HUES6 (cell line): ENCODE data around the gene ERVFRD-1.
"Not testable (repeated sequence)": the region's sequence is repeated elsewhere in the genome, so short reads cannot be mapped to it uniquely, and the experiment has no call there.

ENCODE experiments used
- H3K27ac ChIP-seq: 2 replicates; pipeline ENCODE4 v1.7.0; 2013; ENCODE audit warnings: low read depth, mild to moderate bottlenecking, low read length, inconsistent platforms
- H3K27me3 ChIP-seq: 2 replicates; pipeline ENCODE4 v1.6.1; 2013; ENCODE audit warnings: low read length; ENCODE audit not compliant: control insufficient read depth, insufficient read depth
- H3K36me3 ChIP-seq: 2 replicates; pipeline ENCODE4 v1.6.1; 2013; ENCODE audit warnings: low read length; ENCODE audit not compliant: control insufficient read depth, insufficient read depth
- H3K4me1 ChIP-seq: 2 replicates; pipeline ENCODE4 v1.6.1; 2013; ENCODE audit warnings: low read length; ENCODE audit not compliant: control insufficient read depth, insufficient read depth
- H3K4me3 ChIP-seq: 2 replicates; pipeline ENCODE4 v1.5.1; 2013; ENCODE audit warnings: low read depth, low read length
- H3K9ac ChIP-seq: one replicate; pipeline ENCODE4 v1.6.1; 2013; ENCODE audit warnings: mild to moderate bottlenecking, low read length
- H3K9me3 ChIP-seq: 2 replicates; pipeline ENCODE4 v1.6.1; 2013; ENCODE audit warnings: low read depth, low read length; ENCODE audit not compliant: control insufficient read depth, insufficient read depth

ERVFRD-1 gene

DNA sequence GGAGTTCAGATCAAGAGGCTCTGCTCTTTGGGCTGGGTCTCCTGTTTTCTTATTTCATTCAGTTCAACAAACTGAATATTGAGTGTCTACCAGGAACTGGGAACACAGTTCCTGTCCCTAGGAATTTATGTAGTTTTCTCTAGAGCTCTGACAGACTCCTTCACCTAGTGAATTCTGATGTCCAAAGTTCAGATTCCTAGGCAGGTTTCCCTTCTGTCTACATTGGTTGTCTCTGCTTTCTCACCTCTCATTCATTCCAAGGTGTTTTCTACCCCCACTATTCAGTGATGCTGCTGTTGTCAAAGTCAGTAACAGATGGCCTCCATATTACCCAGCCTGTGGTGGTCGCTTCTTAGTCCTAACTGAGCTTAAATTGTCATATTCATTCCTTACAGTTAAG is 13.5 kb downstream of the ERVFRD-1 start:
- no peak overlapping the region for H3K9ac ChIP-seq
- no peaks in the 10 kb centered on the region for H3K27me3 ChIP-seq
- H3K27ac ChIP-seq: no peak overlapping the region
- H3K4me1 ChIP-seq: peaks cover 7% of the 10 kb centered on the region
- no peak overlapping the region for H3K4me3 ChIP-seq
- peaks cover 8% of the 10 kb centered on the region; the same call in 1 of the 2 replicates for H3K9me3 ChIP-seq
- H3K36me3 ChIP-seq: no peaks in the 10 kb centered on the region; the same call in 1 of the 2 replicates

DNA sequence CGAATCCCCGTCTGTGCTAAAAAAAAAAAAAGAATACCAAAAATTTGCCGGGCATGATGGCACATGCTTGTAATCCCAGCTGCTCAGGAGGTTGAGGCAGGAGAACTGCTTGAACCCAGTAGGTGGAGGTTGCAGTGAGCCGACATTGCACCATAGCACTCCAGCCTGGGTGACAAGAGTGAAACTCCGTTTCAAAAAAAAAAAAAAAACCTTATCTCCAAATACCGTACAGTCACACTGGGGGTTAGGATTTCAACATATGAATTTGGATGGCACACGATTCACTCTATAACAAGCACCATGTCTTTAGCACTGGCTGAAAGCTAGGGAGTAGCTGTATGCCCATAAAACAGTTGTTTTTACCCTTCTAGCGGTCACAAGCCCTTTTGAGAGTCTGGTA is 14.0 kb downstream of the ERVFRD-1 start:
- Histone ChIP-seq H3K9ac (no peak overlapping the region), H3K9me3 (peaks cover 8% of the 10 kb centered on the region; the same call in 1 of the 2 replicates), H3K27ac (no peak overlapping the region), H3K27me3 (no peaks in the 10 kb centered on the region), H3K4me3 (no peak overlapping the region), H3K4me1 (peaks cover 12% of the 10 kb centered on the region), H3K36me3 (no peaks in the 10 kb centered on the region)

DNA sequence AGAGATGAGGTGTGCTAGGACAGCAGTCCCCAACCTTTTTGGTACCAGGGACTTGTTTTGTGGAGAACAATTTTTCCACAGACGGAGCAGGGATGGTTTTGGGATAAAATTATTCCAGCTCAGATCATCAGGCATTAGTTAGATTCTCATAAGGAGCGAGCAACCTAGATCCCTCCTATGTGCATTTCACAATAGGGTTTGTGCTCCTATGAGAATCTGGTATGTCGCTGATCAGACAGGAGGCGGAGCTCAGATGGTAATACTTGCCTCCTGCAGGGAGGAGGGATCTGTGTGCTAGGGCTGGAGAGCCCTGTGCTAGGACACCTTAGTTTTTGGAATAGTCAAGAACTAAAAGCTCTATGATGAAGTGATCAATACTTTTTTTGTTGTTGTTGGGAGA is 15.4 kb downstream of the ERVFRD-1 start:
- Histone ChIP-seq H3K27ac (no peak overlapping the region), H3K4me3 (peak overlapping the region; percentile 96; the same call in 1 of the 2 replicates), H3K9ac (no peak overlapping the region)

DNA sequence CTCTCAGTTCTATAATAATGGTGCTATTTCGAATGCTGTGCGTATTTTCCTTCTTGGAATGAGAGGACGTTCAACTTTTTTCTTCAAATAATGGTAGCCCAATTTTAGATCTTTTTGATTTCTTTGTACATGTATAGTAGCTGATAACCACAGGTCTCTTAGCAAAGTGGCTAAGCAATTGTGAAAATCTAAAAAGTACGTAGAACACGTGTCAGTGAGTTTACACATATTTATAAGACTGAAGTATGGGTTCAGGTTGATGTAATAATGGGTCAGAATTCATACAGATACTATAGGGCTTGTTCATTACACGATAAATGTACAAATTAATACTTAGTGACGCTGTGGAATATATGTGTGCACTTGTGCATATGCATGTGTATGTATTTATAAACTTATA is 16.6 kb downstream of the ERVFRD-1 start:
- Histone ChIP-seq H3K9me3 (0 out of 2 replicates have a peak, but pooled peaks cover 3% of the 10 kb centered on the region), H3K9ac (peak overlapping the region; percentile 97), H3K27ac (no peak overlapping the region; the same call in 1 of the 2 replicates), H3K4me1 (peaks cover 13% of the 10 kb centered on the region), H3K36me3 (no peaks in the 10 kb centered on the region), H3K4me3 (peak overlapping the region; percentile 96), H3K27me3 (no peaks in the 10 kb centered on the region)

More for the DNA sequence above, 15.4 kb downstream of the ERVFRD-1 start:
- Histone ChIP-seq H3K36me3 (no peaks in the 10 kb centered on the region), H3K9me3 (peaks cover 8% of the 10 kb centered on the region; the same call in 1 of the 2 replicates), H3K27me3 (no peaks in the 10 kb centered on the region), H3K4me1 (peaks cover 13% of the 10 kb centered on the region)

DNA sequence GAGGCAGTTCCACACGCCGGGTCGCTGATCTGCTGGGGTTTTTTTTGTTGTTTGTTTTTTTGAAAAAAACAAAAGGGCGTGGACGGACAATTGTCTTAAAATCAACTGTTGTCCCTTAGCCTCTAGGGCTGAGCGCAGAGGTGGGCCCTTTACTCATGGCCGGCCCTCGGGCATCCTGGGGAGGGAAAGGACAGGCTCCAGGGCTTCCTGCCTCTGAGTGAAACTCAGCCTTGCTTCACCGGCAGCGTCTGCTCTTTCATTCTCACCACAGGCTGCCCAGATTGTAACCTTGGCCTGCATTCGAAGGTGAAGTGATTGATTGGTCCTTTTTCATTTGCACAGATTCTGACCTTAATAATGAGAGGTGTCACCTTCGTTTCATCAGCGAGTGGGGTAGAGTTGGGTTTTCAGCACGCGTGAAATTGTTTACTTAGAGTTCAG is 17.1 kb downstream of the ERVFRD-1 start:
- Histone ChIP-seq H3K27ac (peak overlapping the region; percentile 72; the same call in 1 of the 2 replicates), H3K4me3 (peak overlapping the region; percentile 96), H3K36me3 (no peaks in the 10 kb centered on the region), H3K27me3 (no peaks in the 10 kb centered on the region), H3K4me1 (peaks cover 13% of the 10 kb centered on the region), H3K9ac (peak overlapping the region; percentile 97), H3K9me3 (0 out of 2 replicates have a peak, but pooled peaks cover under 1% of the 10 kb centered on the region)

DNA sequence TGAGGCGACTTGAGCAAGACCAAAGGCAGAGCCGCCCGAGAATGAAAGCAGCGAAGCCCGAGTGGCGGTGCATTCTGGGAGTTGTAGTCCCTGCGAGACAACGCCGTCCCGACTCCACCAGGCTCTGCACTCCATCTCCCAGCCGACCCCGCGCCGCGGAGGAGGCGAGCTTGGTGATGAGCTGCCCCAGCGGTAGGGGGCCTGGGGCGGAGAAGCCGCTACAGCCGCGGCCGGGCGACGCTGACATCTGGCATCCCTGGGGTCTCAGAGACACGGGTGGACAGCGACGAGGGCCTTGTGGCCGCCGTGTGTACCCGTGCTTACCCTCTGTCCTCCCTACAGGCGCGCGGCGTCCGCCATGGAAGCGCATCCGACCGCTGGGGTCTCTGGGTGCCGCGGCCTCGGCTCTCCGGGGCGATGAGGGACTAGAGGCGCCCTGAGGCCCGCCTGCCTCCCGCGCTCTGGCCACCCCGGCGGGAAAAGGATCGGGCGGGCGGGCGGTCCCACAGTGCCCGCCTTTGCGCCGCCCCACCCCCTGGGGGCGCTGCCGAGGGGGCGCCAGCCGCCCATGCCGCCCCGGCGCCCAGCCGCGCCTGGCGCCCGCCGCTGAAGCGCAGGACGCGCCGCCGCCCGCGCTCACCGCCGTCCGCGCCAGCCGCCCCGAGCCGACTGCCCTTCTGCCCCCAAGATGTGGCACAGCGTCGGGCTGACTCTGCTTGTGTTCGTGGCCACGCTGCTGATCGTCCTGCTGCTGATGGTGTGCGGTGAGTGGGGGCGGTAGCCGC is 17.7 kb downstream of the ERVFRD-1 start, which contains the start of gene SMIM13:
Gene SMIM13, plus strand, starts transcription at position 209 of the 785 bp plus-strand sequence. Its CDS starts 480 bp downstream, at position 689.
- H3K27ac ChIP-seq: peak within 1 kb of the TSS; percentile 93
- H3K9ac ChIP-seq: peak within 1 kb of the TSS; percentile 97
- H3K36me3 ChIP-seq: no peaks in the 10 kb centered on the region
- H3K4me1 ChIP-seq: peaks cover 13% of the 10 kb centered on the region
- H3K4me3 ChIP-seq: peak within 1 kb of the TSS; percentile 96
- H3K9me3 ChIP-seq: no peaks in the 10 kb centered on the region
- no peaks in the 10 kb centered on the region for H3K27me3 ChIP-seq

DNA sequence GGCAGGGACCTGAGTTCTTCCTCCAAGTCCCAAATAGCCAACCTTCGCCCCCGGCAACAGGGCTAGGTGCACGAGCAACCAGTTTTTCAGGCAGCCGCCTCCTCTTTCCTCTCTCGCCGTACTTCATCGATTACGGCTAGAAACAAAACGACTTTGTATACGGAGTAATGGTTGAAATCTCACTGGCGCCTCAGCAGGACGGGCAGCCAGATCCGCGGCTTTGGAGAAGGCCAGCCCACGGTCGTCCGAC is 18.2 kb downstream of the ERVFRD-1 start:
- peak overlapping the region; percentile 97 for H3K9ac ChIP-seq
- no peaks in the 10 kb centered on the region for H3K9me3 ChIP-seq
- H3K36me3 ChIP-seq: no peaks in the 10 kb centered on the region
- no peaks in the 10 kb centered on the region for H3K27me3 ChIP-seq
- peak overlapping the region; percentile 42; the same call in 1 of the 2 replicates for H3K27ac ChIP-seq
- peak overlapping the region; percentile 96 for H3K4me3 ChIP-seq
- peaks cover 13% of the 10 kb centered on the region for H3K4me1 ChIP-seq

DNA sequence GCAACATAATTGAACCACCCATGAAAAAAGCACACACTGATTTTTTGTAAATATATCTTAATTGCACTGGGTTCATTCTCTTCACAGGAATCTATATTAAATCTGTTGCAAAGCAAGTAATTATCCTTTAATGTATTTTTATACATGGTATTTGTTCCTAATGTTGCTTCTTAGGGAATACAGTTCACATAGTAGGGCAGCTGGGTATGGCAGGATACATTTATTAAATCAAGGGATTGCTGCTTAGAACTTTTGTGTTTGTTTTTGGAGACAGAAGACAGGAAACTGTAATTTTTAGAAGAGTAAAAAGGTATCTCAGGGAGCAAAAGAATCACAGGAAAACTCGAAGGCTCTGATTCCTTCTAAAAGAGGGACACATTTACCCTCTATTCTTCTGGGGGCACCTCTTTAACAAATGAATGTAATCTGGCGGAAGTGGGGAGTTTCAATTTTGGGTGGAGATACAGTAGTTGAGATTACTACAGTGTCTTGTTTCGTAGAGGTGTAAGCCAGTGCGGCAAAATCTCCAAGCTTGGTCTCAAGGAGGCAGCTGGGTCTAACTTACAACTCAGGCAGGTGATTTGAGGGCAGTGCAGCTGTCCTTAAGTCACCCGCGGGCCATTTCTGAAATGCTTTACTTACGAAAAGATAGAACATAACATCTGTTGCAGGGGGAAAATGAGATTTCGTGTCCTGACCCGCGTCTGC is 18.7 kb downstream of the ERVFRD-1 start:
- Histone ChIP-seq H3K9ac (peak overlapping the region; percentile 97), H3K27me3 (no peaks in the 10 kb centered on the region), H3K4me1 (peaks cover 13% of the 10 kb centered on the region), H3K4me3 (peak overlapping the region; percentile 96), H3K9me3 (no peaks in the 10 kb centered on the region), H3K27ac (peak overlapping the region; percentile 42; the same call in 1 of the 2 replicates), H3K36me3 (no peaks in the 10 kb centered on the region)

DNA sequence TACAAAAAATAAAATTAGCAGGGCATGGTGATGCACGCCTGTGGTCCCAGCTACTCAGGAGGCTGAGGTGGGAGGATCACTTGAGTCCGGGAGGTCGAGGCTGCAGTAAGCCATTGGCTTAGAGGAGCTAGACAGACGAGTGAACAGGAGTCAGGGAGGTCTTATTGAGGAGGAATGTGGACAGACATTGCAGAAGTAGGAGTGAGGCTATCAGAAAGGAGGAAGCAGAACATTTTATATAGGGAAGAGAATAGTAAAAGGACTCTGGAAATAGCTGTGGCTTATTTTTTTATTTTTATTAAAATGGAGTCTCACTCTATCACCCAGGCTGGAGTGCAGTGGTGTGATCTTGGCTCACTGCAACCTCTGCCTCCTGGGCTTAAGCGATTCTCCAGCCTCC is 20.4 kb downstream of the ERVFRD-1 start:
- H3K27me3 ChIP-seq, H3K9me3 ChIP-seq, H3K27ac ChIP-seq, H3K36me3 ChIP-seq, H3K9ac ChIP-seq, H3K4me3 ChIP-seq: not testable (repeated sequence)
- peaks cover 13% of the 10 kb centered on the region for H3K4me1 ChIP-seq

DNA sequence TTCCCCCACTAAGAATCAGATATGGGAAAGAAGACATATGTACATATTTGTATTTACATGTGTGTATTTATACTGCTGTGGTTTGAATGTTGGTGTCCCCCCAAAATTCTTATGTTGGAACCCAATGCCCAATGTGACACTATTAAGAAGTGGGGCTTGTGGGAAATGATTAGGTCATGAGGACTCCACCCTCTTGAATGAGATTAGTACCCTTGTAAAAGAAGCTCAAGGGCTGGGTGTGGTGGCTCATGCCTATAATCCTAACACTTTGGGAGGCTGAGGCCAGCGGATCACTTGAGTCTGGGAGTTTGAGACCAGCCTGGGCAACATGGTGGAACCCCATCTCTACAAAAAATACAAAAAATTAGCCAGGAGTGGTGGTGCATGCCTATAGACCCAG is 21.8 kb downstream of the ERVFRD-1 start:
- H3K27me3 ChIP-seq: no peaks in the 10 kb centered on the region
- no peak overlapping the region for H3K4me3 ChIP-seq
- no peaks in the 10 kb centered on the region for H3K9me3 ChIP-seq
- H3K9ac ChIP-seq: no peak overlapping the region
- H3K27ac ChIP-seq: no peak overlapping the region
- H3K4me1 ChIP-seq: peaks cover 6% of the 10 kb centered on the region; the same call in 1 of the 2 replicates
- H3K36me3 ChIP-seq: no peaks in the 10 kb centered on the region
